HG03469 (cell line): ENCODE data around the gene TIMP2.

Source experiments
- ATAC-seq: cut with Tn5 transposase; IDR thresholded peaks from one replicate; pipeline ENCODE4 v1.9.1; 2021; ENCODE audit warnings: mild to moderate bottlenecking, moderate library complexity, moderate number of reproducible peaks; ENCODE audit not compliant: unreplicated experiment

TIMP2 gene

DNA sequence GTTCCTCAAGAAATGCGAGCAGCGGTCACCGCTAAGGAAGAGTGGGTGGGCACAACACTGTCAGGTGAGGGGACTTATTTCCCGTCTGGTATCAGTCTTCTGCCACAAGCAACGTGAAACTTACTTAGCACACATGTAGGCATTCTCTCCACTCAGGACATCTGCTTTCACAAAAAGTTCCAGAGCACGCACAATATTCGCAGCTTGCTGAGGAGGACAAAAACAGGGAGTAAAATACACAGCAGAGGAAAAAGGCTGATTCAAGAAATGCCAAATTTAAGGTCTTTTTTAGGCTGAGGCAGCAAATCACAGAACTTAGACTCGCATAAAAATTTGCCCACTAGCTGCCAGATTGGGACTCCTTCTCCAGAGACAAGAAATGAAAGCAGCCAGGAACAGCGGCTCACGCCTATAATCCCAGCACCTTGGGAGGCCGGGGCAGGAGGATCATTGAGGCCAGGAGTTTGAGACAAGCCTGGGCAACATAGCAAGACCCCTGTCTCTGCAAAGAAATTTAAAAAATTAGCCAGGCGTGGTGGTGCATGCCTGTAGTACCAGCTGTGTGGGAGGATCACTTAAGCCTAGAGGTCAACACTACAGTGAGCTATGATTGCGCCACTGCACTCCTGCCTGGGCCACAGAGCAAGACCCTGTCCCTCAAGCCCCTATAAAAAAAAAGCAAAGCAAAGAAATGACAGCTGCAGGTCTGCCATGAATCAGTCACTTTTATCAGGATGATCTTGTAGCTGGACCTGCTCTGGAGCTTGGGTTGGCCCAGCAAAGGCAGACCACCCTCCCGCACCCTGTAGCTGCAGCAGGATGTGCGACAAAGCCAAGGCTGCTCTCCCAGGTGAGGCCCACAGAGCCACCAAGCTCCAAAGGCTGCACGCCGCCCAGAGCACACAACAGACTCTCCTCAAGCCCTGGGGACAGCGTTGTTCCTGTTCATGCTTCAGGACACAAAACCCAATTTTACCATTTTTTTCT is 105.1 kb downstream of the TIMP2 start:
- ATAC-seq, result no peak

DNA sequence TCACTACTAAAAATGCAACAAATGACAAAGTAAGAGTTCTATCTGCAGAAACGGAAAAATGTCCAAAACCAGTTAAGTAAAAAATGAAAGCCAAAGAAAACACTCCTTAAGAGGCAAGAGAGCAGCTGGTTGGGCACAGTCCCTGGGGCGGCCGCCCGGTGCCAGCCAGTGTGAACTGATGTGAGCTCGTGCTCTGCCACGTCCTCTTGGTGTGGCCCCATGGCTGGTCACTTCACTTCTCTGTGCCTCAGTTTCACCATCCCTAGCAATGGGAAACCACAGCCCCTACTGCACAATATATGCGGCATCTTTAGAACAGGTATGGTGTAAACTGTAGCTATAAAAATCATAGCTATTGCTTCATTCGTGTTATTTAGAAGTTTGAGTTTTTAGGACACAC is 105.8 kb downstream of the TIMP2 start:
- ATAC-seq, result no peak

- ATAC-seq, result no peak
Observed at GRCh38 chr17:78818932-78819331, 106.3 kb downstream of the TIMP2 start.

DNA sequence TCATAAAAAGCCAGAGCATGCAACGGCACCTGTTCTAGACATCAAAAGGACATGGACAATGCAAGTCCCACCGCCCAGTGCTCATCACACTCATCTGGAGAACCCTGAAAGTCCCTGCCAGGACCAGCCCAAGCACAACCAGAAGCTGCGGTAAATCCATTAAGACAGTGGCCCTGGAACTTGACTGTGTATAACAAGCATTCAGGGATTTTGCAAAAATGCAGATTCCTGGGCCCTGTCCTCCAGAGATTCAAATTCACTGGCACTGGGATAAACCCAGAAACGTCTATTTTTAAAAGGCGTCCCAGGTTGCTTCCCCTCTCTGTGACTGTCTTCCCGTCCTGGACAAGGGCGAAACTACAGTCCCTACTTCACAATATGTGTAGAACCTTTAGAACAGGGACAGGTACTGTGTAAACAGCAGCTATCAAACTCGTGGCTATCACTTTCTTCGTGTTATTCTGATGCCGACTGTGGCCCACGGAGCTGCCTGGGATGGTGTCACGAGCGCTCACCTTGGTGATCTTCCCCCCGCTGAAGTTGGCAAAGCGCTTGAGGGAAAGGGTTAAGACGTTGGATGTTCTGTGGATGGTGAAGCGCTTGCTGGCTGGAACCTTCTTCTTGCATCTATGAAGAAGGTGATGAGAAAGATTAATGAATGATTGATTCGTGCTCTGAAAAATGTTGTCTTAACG is 106.9 kb downstream of the TIMP2 start:
- ATAC-seq, result no peak

- no peak for ATAC-seq
Observed at GRCh38 chr17:78817123-78817522, 108.1 kb downstream of the TIMP2 start.

GRCh38 chr17:78815696-78816095 is 109.5 kb downstream of the TIMP2 start:
- no peak for ATAC-seq

DNA sequence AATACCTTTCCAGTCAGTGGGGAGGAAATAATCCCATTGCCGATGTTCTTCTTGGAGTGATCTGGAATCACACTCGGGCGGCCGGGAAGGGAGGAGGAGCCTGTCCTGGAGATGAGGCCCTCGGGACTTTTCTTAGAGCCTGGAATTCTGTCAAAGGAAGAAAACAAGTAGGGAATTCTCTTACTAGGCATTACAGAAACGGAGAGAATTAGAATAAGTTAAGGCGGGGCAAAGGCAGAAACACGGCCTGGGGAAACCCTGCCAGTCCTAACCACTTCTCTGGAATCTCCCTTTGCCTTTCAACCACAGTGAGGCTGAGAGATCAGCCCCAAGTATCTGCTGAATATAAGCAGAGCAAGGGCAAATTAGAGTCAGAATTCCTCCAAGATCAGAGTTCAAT is 112.3 kb downstream of the TIMP2 start:
- no peak for ATAC-seq

DNA sequence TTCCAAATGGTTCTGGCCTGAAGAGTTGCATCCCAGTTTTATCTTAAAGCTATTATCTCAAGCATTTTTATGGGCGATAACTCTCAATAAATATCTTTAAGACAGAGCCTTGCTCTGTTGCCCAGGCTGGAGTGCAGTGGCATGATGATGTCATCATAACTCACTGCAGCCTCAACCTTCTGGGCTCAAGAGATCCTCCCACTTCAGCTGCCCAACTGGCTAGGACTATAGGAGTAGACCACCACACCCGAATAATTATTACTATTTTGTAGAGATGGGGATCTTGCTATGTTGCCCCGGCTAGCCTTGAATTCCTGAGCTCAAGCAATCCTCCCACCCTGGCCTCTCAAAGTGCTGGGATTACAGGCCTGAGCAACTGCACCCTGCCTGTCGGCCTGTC is 117.0 kb downstream of the TIMP2 start:
- no peak for ATAC-seq

DNA sequence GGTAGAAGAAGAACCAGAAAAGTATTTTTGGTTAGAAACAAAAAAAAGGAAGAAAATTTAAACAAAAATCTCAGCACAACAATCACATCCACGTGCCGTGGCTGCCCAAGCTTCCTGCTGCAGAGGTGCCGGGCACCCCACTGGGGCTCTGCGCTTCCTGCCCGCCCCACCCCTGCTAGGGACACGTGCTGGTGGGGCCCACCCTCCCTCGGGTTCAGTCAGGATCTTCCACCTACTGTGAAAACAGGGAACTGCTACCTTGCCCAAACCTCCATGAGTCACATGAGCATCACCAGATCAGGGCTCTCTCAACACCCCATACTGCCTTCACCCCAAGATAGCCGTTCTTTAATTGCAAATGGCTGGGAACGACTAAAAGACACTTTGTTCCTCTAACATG is 118.7 kb downstream of the TIMP2 start:
- no peak for ATAC-seq

GRCh38 chr17:78805301-78805700 is 119.9 kb downstream of the TIMP2 start:
- no peak for ATAC-seq

DNA sequence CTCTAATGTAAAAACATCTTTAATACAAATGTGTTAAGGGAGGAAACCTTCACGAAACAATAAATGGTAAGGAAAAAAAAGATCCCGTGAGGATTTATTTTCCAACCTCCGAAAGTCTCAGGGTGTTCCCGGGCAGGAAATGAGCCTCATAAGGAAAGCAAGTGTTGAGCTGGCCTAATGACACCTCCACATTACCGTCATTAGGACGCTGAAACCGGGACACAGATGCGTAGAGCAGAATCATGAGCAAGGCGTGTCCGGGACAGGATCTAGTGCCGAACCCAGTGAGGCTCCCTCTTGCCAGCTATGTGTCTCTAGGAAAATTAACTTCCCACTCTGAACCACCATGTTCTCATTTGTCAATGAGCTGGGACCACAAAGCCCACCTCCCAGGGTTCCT is 120.4 kb downstream of the TIMP2 start:
- no peak for ATAC-seq

GRCh38 chr17:78803186-78803845 is 121.9 kb downstream of the TIMP2 start:
- no peak for ATAC-seq
